Prostate gland (tissue), 2 donors: Measurements from ENCODE around the gene NOL9.

Experiments
- POLR2A ChIP-seq: fragments of 450-650 bp; IDR thresholded peaks from one replicate; pipeline ENCODE4 v1.6.1; 2016; ENCODE audit warnings: antibody characterized with exemption, mild to moderate bottlenecking
- TF ChIP-seq, protein P1 (sequence below), 4 experiments: fragments of 200-600 bp in 2 of 4; fragments of 450-650 bp in 2 of 4; sonication (generic) in 2 of 4; IDR thresholded peaks; 1 replicate in 3 of 4; 2 replicates in 1 of 4; pipeline ENCODE4 v1.5.1; 2016 to 2019; ENCODE audit warnings: antibody characterized with exemption in 4 of 4, mild to moderate bottlenecking in 2 of 4, moderate library complexity in 2 of 4

DNA sequence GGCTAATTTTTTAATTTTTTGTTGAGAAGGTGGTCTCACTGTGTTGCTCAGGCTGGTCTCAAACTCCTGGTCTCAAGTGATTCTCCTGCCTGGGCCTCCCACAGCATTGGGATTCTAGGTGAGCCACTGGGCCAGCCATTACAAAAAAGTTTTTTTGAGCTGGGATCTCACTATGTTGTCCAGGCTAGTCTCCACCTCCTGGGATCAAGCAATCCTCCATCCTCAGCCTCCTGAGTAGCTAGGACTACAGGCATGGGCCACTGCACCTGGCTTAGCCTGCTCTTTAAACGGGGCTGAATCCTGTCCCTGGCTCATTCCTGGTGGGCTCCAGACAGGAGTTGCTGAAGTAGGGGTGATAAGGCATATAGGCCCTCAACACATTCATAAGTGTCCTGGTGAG is 3.3 kb upstream of the NOL9 start:
- TF ChIP-seq POLR2A: no peak
- TF ChIP-seq, protein P1, sequence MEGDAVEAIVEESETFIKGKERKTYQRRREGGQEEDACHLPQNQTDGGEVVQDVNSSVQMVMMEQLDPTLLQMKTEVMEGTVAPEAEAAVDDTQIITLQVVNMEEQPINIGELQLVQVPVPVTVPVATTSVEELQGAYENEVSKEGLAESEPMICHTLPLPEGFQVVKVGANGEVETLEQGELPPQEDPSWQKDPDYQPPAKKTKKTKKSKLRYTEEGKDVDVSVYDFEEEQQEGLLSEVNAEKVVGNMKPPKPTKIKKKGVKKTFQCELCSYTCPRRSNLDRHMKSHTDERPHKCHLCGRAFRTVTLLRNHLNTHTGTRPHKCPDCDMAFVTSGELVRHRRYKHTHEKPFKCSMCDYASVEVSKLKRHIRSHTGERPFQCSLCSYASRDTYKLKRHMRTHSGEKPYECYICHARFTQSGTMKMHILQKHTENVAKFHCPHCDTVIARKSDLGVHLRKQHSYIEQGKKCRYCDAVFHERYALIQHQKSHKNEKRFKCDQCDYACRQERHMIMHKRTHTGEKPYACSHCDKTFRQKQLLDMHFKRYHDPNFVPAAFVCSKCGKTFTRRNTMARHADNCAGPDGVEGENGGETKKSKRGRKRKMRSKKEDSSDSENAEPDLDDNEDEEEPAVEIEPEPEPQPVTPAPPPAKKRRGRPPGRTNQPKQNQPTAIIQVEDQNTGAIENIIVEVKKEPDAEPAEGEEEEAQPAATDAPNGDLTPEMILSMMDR (IDR thresholded peaks at IDR 0.05): no peak
